Erythroblast (primary cell): Measurements from ENCODE around the gene ZCCHC24.

ENCODE experiments used
- DNase-seq, 2 experiments: peaks; one replicate each; lab custom pipeline; 2025; lab: John Stamatoyannopoulos, UW
- GATA1 ChIP-seq: IDR thresholded peaks from 2 replicates; pipeline ENCODE4 v1.6.1; 2011; ENCODE audit warnings: low read depth, mild to moderate bottlenecking, control low read depth, low read length, moderate library complexity
- POLR2A ChIP-seq: IDR thresholded peaks from 2 replicates; pipeline ENCODE4 v1.6.1; 2011; ENCODE audit warnings: mild to moderate bottlenecking, low read length

Gene ZCCHC24

DNA sequence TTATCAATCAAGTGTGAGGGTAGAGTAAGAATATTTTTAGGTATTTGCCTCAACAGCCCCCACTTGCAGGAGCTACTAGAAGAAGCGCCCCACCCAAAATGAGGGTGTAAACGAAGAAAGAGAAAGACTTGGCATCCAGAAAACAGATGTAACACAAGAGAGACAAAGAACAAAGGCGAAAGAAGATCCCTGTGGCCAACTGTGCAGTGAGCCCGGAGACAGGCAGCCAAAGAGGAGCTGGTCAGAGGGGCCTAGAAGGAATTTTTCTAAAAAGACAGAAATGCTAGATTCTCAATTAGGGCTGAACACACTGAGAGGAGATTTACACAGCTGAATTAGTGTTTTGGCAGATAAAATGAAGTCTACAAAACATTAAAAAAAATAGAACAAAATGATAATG lies 37.3 kb upstream of the ZCCHC24 start:
- TF ChIP-seq POLR2A (no peak), GATA1 (no peak)
- DNase-seq, result no peak

- DNase-seq, result no peak
- TF ChIP-seq GATA1 (no peak), POLR2A (no peak)
Observed at GRCh38 chr10:79482304-79482703, 36.9 kb upstream of the ZCCHC24 start.

DNA sequence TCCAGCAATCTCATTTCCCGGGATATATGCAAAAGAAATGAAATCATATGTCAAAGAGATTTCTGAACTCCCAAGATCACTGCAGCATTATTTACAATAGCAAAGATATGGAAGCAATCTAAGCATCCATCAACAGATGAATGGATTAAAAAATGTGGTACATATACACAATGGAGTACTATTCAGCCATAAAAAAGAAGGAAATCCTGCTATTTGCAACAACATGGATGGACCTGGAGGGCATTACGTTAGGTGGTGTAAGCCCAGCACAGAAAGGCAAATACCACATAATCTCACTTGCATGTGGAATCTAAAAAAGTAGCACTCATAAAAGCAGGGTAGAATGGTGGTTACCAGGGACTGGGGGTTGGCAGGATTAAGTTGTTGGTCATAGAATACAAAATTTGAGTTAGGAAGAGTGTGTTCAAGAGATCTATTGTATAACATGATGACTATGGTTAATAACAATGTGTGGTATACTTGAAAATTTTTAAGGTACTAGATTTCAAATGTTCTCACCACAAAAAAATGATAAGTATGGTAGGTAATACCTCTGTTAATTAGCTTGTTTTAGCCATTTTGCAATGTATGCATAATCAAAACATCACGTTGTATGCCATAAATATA lies 34.0 kb upstream of the ZCCHC24 start:
- no peak for TF ChIP-seq GATA1
- no peak for TF ChIP-seq POLR2A
- no peak for DNase-seq

GRCh38 chr10:79477456-79477855 lies 32.0 kb upstream of the ZCCHC24 start:
- no peak for DNase-seq
- TF ChIP-seq GATA1, result no peak
- TF ChIP-seq POLR2A, result no peak

- DNase-seq, result no peak
- no peak for TF ChIP-seq GATA1
Observed at GRCh38 chr10:79476645-79477044, 31.2 kb upstream of the ZCCHC24 start.

DNA sequence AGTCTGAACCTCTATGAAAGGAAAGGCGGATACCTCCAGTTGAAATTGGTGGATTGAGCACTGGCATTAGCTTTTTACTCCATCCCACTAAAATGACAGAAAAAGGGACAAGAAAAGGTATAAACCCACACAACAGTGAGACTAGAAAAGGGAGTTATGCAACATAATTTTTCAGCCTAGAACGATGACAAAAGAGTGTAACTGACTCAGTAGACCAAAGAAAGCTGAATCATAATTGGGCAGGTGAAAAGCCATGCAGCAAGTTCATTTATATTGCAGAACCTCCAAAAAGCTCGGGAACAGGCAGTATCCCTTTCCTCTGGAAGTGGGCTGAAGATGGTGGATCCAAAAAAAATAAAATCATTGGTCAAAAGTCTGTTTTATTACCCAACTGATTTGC lies 30.5 kb upstream of the ZCCHC24 start:
- DNase-seq, result no peak
- TF ChIP-seq POLR2A (no peak), GATA1 (no peak)

GRCh38 chr10:79475119-79475653 lies 29.8 kb upstream of the ZCCHC24 start:
- TF ChIP-seq POLR2A, result no peak
- no peak for TF ChIP-seq GATA1
- no peak for DNase-seq

GRCh38 chr10:79473496-79474095 lies 28.2 kb upstream of the ZCCHC24 start:
- TF ChIP-seq POLR2A (no peak), GATA1 (no peak)
- no peak for DNase-seq

- no peak for DNase-seq
- no peak for TF ChIP-seq GATA1
- TF ChIP-seq POLR2A, result no peak
Observed at GRCh38 chr10:79472951-79473350, 27.5 kb upstream of the ZCCHC24 start.

- no peak for TF ChIP-seq POLR2A
- no peak for TF ChIP-seq GATA1
- no peak for DNase-seq
Observed at GRCh38 chr10:79472449-79472848, 27.0 kb upstream of the ZCCHC24 start.

GRCh38 chr10:79471776-79472175 lies 26.4 kb upstream of the ZCCHC24 start:
- DNase-seq, result no peak
- TF ChIP-seq GATA1 (no peak), POLR2A (no peak)

DNA sequence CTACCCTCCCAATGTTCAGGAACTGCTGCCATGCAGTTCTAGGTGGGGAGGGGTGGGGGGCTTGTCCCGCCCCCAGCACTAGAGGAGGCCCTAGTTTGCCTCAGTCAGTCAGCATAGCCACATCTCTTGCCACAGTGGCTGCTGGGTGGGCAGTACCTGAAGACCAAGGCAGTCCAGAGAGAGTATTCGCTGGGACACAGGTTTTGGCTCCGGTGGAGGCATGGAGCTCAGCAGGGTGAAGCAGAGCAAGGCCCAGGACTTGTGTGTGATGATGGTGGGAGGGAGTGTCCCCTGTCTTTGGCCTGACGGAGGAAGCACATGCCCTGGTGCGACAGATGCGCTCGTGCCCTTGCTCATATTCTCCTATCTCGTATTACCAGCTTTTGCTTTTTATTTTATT lies 24.7 kb upstream of the ZCCHC24 start:
- DNase-seq, result no peak
- no peak for TF ChIP-seq POLR2A
- no peak for TF ChIP-seq GATA1

DNA sequence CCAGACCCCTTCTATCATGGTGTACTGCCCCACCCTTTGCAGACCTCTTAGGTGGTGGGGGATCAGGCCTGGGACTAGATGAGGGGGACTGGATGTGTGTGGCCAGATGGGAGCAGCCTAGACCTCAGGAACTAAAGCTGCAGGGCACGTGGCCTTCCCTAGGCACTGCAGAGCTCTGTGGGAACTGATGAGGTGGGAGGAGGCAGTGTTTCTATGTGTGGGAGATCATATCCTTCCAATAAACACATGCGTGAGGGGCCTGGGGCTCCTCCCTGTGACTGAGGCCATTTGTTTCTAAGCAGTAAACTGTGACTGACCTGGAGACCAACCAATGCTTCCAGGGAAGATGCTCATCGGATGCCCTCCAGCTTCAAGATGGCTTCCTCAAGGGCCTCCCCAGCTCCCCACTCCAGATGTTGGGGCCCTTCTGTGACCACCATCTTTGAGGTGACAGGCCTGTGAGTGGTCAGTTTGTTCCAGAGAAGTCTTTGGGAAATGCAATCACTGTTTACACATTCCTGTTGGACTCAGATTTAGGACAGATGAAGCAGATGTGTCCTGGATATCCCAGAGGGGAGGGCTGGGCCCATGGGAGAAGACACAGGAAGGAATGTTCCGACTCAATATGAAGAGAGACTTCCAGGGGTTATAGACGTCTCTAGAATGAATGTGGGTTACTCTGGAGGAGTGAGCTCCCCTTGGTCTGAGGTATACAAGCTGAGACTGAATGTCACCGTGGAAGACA lies 23.6 kb upstream of the ZCCHC24 start:
- TF ChIP-seq POLR2A (no peak), GATA1 (no peak)
- no peak for DNase-seq

GRCh38 chr10:79468015-79468560 lies 22.7 kb upstream of the ZCCHC24 start:
- no peak for DNase-seq
- TF ChIP-seq POLR2A, result no peak
- TF ChIP-seq GATA1, result no peak

GRCh38 chr10:79465341-79465740 lies 19.9 kb upstream of the ZCCHC24 start:
- TF ChIP-seq GATA1, result no peak
- TF ChIP-seq POLR2A, result no peak

More at GRCh38 chr10:79465341-79465740, 19.9 kb upstream of the ZCCHC24 start:
- DNase-seq, result no peak
